Activated CD4-positive, alpha-beta T cell treated with anti-CD3 and anti-CD28 coated beads, Interleukin-10, Interleukin-2, amounts not matched to agents 100 ng/mL and 50 ng/mL, durations not matched to agents 16 hours and 8 hours (primary cell): ENCODE data around the gene PPP1R14D.
A peak's percentile ranks its signal among the peaks of the same experiment; 100 is the strongest.

Source experiments
- DNase-seq: peaks from one replicate; pipeline ENCODE4 v3.0.0-alpha.2; 2020

The PPP1R14D gene

DNA sequence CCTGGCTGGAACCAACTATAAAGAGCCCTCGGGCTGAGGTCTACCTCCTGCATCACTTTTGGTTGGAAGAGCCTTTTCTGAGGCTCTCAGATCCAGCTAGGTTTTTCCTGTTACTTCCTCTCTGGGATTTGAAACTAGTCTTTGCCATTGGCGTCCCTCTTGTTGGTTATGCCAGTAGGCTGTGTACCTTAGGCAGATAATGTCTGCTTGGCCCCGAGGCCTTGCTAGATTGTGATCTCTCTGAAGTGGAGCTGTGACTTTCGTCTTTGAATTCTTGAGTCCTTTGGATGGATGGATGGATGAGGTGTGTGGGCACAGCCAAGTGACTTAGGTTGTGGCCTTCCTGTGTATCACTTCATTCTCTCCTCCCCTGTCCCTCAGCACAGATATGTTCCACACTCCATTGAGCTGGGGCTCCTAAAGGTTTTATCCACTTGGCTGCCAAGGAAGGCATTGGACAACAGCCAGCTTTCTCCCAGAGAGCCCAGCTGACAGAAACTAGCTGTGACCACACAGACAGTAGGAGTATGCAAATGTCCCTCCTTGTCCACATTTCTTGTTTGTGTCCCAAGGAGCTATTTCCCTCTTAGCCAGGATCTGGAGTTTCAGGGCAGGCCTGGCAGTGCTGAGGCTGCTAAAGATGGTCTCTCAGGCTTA lies 13.3 kb downstream of the PPP1R14D start:
- no peak for DNase-seq

DNA sequence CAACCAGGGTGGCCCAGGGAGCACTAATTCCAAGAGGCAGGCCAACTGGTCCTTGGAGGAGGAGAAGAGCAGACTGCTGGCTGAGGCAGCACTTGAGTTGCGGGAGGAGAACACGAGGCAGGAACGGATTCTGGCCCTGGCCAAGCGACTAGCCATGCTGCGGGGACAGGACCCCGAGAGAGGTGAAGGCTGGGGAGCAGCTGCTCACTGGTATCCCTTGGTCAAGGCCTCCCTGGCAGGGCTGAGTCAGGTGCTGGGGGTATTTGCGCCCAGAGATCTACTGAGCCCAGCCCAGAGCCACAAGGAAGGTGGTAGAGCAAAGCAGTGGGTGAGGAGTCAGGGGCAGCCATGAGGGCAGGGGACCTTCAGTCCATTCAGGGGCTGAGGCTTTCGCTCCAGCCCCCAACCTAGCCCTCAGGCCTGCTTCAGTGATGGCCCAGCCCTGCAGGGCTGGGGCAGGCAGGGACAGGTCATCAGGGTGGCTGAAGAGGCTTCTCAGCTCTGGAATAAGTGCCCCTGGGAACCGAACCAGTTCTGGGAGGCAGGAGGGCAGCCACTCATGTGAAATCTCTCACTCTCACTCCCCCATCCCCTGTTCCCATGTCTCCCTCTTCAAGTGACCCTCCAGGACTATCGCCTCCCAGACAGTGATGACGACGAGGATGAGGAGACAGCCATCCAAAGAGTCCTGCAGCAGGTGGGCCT lies 15.6 kb downstream of the PPP1R14D start:
- no peak for DNase-seq

DNA sequence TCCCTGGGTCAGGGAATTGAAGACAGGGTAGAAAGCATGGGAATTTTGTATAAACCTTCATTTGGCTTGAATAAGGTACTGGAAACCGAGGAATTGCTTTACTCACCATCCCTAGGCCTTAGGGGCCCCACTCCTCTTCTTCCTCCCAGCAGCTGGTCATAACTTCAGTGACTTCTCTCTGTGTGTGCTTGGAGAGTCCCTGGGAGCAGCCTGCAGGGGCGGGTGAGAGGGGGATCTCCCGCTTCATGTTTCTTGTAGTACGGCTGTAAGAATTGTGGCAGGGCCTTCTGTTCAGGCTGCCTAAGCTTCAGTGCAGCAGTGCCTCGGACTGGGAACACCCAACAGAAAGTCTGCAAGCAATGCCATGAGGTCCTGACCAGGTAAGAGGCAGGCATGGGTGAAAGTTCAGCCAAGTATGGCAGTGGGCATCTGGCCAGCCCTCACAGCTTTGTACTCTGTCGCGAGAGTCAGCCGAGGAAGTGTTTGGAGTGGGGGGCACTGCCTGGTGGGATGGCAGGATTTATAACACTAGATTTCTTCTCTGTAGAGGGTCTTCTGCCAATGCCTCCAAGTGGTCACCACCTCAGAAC lies 19.6 kb downstream of the PPP1R14D start:
- no peak for DNase-seq

DNA sequence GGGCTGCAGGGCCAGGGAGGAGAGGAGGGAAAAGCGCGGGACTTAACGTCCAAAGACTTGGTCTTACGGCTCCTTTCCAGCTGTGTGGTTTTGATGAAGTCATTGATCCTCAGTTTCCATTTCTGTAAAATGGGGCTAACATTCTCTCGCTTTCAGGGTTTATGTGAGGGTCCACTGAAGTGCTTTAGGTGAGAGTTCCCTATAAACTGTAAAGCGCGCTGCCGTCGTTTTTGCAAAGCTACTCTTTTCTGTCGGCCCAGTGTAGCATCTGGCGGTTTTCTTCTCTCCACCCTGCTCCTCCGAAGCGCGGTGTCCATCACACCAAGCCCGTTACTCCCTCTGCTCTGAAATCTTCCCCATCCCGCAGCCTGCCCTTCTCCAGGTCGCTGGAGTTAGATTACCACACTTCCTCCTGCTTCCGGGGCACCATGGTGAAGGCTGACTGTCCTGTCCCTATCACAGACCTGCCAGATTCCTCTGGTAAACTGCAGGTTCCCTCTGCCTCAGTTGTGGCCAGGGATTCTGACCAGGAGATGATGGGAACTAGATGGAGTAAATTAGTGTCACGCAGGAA lies 20.5 kb downstream of the PPP1R14D start:
- no peak for DNase-seq

DNA sequence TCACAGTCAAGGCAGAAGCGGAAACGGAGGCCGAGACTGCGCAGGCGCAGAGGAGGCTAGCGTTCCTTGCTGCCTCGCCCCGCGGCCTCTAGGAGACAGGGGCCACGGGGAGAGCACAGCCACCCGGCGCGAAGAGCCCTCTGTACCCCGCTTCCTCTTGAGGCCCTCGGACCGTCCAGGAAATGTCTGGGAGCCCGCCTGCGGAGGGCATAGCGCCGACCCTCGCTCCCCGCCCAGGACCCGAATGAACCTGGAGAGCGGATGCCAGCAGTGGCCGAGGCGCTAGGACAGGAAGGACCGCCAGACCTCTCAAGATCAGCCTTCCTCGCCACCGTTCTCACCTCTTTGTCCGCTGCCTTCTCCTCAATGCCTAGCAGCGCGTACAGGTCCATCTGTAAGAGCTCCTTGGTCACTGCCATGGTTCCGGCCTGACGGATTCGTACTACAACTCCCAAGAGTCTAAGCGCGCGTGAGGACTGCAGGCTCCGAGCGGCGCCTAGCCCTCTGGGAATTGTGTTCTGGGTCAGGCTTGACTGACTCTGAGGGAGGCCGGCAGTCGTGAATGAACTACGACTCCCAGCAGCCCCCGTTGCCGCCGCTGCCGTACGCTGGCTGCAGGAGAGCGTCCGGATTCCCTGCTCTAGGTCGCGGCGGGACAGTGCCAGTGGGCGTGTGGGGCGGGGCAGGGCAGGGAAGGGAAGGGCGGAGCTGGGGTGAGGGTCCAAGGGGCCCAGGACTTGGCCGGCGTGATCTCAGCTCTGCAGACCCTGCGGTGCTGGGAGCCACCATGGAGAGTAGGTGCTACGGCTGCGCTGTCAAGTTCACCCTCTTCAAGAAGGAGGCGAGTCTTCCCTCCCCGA lies 21.2 kb downstream of the PPP1R14D start, which contains the start of the genes DNAJC17 and ZFYVE19:
DNAJC17 (minus strand) TSS at position 446 of the 860 bp plus-strand sequence; CDS start at position 419, 27 bp downstream.
ZFYVE19 (plus strand) TSS at position 62 of the 860 bp plus-strand sequence; CDS start at position 563, 501 bp downstream.
- DNase-seq, result peak; percentile 98

DNA sequence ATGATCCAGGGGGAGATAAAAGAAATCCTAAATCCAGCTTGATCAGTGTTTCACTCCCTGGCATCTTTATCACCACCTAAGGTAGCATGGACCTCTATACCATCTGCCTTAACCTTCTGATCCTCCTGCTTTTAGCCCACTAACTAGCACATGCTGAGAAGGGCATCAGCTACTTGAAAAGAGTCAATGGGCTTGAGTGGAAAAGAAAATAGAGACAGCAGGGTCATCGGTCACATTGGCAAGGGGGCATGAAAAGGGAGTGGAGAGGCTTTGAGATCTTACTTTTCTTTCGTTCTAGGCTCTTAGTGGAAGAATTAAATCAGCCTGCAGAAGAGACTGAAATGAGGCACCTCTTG lies 21.9 kb downstream of the PPP1R14D start:
- no peak for DNase-seq

DNA sequence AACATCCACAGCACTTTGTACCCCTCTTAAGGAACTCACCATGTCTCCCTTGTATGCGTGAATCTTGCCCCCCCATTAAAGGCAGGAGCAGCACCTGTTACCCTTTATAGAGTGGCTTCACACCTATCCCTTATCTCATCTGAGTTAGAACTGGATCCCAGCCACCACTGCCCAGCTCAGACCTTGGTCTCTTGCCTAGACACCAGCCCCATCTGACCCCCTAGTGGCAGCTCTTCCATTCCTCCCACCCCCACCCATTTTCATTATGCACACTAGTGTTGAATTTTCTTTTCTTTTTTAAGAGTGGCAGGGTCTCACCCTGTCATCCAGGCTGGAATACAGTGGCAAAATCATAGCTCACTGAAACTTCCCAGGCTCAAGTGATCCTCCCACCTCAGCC lies 24.8 kb downstream of the PPP1R14D start:
- DNase-seq, result no peak

DNA sequence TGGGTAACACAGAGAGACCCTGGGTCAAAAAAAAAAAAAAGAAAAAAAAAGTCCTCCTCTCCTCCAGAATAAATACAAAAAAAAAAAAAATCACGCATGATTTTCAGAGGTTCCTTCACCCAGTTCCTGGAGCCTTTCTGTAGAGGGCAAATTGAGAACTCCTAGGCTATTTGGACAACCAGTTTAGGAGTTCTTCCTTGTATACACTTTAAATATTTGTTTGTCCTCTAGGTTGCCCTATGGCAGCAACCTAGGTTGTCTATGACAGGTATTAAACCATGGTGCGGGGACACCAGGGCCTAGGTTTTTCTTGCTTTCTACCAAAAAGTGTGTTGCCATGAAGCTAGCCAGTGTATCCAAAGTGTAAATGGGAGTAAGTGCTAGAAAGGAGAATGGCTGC lies 25.4 kb downstream of the PPP1R14D start:
- DNase-seq, result no peak

DNA sequence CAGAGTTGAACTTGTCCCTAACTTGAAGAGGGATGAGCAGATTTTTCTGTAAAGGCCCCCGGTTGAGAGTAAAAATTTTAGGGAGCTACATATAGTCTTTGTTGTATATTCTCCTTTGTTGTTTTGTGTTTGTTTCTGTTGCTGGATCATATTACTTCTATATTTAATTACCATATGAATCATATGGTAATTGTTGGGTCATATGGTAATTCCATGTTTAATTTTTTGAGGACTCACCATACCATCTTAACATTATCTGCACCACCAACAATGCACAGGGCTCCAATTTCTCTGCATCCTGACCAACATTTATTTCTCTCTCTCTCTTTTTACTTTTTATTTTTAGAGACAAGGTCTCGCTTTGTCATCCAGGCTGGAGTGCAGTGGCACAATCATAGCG lies 29.0 kb downstream of the PPP1R14D start:
- DNase-seq, result no peak

DNA sequence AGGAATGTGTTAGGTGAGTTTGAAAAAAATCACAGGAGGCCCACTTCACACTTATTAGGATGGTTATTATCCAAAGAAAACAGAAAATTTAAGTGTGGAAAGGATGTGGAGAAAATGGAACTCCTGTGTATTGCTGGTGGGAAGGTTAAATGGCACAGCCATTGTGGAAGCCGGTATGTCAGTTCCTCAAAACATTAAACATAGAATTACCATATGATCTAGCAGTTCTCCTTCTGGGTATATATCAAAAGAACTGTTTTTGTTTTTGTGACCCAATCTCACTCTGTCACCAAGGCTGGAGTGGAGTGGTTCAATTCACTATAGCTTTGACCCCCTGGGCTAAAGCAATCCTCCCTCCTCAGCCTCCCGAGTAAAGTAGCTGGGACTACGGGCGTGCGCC lies 32.0 kb downstream of the PPP1R14D start:
- no peak for DNase-seq

DNA sequence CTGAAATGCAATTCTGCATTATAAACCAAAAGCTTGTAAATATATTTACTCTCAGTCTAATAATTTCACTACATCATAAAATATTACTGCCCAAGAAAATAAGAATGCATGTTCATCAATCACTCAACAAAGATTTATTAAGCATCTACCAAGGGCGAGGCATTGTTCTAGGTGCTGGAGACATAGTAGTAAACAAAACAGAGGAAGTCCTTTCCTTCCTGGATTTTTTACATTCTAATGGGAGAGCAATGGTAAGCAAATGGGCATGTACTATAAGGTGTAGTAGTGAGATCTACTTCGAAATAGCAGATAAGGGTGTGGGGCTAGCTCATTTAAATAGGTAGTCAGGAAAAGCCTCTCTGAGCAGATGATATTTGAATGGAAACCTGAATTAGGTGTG lies 32.5 kb downstream of the PPP1R14D start:
- DNase-seq, result no peak

DNA sequence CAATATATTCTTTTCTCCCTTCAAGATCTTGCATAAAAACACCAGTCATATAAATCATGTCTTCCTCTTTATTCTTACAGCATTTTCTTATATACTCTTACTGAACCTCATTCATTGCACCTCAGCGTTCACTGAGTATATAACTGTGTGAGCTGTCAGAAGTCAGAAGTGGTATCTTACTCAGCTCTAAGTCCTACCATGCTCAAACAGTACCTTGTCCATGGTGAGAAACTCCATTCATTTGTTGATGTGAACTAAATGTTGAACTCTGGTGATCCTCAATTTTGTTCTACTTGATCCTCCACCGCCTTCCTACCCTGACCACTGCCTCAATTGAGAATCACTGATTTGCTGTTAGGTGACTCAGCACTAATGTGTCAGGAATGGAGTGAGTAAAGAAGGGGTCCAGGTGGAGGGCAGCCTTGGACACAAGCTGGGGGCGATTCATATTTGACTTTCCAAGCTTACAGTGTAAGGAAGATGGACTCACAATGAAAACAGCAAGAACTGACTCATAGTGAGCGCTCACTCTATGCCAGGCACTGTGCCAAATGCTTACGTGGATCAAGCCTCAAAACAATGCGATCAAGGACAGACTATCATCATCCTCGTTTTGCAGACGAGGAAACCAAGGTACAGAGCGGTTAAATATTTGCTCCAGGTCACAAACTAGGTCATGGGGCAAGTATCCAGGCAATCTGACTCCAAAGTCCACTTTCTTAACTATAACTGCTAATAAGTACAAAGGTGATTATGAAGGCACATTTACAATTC lies 35.1 kb downstream of the PPP1R14D start:
- peak; percentile 76 for DNase-seq

DNA sequence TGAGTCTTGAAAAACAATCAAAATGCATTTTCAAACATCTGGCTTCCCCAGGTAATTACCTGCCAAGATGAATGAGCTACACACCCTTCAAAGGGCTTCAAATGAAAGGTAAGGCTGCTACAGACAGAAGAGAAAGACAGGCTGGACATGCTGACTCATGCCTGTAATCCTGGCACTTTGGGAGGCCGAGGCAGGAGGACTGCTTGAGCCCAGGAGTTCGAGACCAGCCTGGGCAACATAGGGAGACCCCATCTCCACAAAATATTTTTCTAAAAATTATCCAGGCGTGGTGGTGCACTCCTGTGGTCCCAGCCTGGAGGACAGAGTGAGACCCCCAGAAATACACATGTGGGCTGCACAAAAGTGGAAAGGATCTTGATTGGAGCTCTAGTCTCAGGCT lies 36.1 kb downstream of the PPP1R14D start:
- DNase-seq, result no peak

DNA sequence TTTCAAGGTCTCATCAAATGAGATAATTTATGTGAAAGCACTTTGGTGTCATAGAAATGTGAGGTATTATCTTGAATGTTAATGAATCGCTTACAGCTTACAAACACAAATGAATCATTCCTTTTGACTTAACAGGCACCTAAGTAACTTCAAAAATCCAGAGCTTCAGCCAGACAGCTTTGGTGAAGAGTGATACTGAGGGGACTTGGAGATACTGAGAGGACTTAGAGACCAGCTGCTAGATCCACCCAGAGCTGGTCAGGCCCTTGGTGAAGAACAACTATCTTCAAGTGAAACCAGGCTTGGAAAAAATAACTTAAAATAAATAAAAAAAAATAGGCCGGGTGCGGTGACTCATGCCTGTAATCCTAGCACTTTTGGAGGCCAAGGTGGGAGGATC lies 37.8 kb downstream of the PPP1R14D start:
- no peak for DNase-seq

DNA sequence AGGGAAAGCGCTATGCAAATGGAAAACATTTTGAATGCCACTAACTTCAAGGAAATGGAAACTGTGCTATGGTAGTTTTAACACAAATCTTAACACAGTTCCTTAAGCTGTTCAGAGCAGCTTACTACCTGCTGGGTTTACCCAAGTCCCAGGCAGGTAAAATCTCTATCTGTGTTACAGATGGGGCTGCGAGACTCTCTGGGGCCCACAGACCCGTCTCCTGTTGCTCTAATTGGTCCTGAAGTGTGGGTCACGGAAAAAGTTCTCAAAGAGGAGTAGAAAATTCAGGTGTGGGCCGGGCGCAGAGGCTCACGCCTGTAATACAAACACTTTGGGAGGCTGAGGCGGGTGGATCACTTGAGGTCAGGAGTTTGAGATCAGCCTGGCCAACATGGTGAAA lies 38.5 kb downstream of the PPP1R14D start:
- no peak for DNase-seq

DNA sequence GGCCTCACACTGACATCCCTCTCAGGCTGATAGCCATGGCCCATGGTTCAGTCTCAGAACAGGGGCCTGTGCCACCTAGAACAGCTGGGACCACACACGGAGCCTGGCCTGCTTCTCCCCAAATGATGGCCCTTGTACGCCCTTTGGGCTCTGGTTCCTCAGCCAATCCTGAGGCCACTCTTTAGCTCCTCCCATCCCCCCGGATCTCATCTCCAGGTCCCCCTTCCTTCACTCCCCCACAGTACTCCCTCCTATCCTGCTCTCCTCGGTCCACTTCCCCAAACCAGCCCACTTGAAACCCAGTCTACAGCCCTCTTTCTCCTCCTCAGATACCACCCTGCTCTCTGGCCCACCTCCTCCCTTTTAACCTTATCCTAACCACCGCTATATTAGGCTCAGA lies 39.4 kb downstream of the PPP1R14D start:
- no peak for DNase-seq

DNA sequence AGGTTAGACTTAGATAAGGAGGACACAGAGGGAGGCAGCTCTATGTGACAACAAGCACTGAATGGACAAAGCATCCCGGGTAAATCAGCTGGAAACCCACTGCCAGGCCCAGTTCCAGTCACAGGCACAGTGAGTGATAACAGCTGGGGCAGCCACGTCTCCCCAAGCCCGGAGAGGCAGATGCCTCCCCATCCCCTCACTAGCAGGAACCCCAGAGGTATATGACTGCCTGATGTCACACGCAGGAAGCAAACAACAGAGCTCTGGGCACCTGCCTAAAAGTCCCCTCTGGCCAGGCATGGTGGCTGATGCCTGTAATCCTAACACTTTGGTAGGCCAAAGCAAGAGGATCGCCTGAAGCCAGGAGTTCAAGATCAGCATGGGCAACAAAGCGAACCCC lies 40.5 kb downstream of the PPP1R14D start:
- DNase-seq, result no peak

DNA sequence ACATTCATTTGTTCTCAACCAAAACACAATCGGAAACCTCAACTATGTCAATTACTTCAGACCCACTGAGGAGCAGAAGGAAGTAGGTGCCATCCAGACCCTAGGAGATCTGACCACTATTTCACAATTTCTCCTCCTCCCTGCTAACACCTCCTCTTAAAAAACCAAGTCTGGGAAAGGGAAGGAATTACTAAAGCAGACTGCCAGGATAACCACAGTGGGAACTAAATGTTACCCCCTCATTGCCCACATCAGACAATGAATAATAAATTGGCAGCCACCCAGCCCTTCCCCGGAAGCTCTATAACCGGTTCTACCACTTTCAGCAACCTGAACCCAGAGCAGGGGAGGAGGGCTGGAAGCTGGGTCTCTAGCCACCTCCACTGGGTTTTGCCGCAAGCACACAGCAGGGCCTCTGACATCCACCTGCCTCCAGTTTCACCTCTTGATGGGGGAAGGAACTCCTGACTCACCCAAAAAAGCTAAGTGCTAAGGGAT lies 41.1 kb downstream of the PPP1R14D start:
- peak; percentile 50 for DNase-seq

DNA sequence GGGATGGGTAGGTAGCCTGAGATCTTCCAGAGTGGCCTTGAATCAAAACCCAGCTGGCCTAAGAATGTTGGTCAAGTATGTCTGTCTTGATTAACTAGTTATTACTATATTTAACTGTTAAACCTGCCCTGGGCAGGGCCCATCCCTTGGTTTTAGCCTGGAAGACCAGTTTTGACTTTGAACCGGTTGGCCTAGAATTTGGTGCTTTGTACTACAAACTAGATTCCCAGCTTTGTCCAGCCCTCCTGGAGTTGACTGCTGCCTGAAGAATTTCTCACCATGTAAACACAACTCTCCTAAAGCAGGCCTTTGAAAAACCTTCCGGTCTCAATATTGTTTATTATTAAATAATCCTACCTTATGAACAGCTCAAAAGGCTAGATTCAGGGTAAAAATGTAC lies 42.7 kb downstream of the PPP1R14D start:
- no peak for DNase-seq

DNA sequence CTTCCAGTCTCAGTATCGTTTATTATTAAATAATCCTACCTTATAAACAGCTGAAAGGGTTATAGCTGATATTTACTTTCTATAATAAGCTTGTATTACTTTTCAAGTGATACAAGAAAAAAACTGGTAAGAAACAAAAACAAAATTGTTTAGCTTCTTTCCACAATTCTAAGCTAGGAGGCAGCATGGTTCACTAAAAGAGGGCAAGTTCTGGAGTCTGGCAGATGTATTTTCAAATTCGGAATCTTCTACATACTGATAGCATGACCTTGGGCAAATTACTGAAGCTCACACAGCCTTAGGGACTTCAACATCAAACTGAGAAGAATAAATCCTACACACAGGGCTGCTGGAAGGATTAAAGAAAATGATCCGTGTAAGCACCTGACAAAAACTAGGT lies 43.3 kb downstream of the PPP1R14D start:
- no peak for DNase-seq

DNA sequence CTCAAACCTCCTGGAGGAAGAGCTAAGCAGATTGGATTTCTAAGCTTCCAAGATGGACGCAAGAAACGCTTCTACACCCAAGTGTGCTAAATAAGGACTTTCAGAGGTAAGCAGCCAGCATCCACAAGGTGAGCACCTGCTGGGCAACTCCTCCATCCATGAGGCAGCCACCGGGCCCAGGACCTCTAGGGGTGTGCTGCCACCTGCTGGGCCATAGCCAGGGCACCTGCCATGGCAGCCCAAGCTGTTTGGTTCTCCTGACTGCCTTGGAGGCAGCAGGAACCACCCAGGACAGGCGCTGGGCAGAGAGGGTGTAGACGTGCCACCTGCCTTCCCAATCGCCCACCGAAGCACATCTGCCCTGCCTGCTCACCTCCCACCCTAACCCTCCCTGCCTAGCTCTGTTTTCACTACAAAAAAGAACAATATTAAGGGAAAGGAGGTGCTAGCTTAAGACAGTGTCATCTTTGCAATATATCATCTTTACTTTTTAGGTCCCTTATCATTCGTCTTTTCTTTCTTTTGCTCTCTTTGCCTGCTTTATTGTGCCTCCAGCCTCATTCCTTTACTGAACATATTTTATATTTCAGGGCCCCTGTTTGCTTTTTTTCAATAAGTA lies 45.8 kb downstream of the PPP1R14D start:
- DNase-seq, result peak; percentile 80
